DMS79 treated with DMSO at 0.1 percent for 48 hours (cell line): Measurements from ENCODE around the gene SAP30BP.

Experiments
- DNase-seq: peaks from one replicate; lab custom pipeline; 2025; lab: John Stamatoyannopoulos, UW

Gene SAP30BP

DNA sequence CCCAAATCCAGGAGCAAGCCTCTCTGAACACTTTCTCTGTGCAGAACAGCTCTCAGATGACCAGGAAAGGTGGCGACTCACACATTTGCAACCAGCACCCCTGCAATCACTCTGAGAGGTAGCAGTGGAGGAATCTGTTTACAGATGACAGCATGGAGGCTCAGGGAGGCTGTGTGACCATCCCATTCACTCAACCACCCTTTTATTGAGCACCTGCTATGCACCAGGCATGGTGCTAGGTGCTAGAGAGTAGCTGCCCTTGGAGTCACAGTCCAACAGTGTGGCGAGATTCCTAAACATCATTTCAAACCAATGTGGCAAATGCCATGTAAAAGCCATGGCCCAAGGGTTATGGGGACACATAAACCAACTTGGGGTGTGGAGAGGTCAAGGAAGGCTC lies 52.6 kb downstream of the SAP30BP start:
- DNase-seq = no peak

DNA sequence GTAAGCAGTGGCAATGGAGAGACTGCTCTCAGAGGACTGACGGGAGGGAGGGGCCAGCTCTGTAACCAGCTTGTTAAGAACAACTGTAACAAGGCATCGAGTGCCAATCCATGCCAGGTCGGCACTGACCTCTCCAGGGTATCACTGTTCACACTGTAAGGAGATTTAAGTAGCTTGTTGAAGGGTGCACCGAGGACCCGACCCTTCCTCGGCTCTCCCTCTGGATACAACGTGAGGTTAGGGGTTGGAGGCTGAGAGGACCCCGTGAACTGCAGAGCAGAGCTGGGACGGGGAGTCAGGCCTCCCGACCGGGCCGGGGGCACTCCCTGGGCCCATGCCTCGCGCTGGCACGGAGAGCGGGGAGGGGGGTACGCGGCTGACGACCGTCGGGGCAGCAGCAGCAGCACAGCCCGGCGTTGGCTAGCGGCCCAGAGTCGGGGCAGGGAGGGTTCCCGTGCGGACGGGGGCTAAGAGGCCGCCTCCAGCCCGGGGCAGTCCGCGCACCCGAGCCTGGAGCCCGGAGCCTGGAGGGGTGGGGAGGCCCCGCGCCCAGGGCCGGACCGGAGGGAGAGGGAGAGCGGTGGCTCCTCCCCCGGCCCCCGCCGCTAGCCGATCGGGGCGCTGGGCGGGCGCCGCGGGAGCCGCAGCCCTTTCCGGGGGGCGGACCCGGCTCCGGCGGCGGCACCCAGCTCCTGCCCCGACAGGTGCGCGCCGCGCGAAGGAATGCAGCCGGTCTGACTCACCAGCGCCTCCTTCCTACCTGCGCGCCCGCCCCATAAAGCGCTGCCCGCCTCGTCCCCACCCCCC lies 53.7 kb downstream of the SAP30BP start, which contains the start of gene ITGB4:
TSS of gene ITGB4 (plus strand) at position 804 of the 807 bp plus-strand sequence. CDS start 3,245 bp downstream, outside the sequence.
- DNase-seq = no peak

DNA sequence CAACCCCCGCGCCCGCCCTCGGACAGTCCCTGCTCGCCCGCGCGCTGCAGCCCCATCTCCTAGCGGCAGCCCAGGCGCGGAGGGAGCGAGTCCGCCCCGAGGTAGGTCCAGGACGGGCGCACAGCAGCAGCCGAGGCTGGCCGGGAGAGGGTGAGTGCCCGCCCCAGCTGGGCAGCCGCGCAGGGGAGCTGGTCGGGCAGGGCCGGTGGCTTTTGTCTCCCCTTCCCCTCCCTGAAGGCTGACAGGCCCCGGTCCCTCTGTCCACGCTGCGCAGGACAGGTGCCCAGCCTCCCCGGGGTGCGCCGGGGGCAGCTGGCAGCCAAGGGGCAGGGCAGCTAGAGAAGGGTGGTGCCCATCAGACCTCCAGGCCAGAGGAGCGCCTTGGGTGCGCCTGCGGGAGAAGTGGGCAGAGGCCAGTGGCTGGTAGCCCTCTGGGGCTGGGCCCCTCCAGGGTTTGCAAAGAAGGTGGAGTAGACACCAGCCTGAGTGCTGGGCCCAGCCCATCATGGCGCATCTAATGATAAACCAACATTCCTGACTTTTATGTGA lies 54.4 kb downstream of the SAP30BP start:
- DNase-seq = no peak

DNA sequence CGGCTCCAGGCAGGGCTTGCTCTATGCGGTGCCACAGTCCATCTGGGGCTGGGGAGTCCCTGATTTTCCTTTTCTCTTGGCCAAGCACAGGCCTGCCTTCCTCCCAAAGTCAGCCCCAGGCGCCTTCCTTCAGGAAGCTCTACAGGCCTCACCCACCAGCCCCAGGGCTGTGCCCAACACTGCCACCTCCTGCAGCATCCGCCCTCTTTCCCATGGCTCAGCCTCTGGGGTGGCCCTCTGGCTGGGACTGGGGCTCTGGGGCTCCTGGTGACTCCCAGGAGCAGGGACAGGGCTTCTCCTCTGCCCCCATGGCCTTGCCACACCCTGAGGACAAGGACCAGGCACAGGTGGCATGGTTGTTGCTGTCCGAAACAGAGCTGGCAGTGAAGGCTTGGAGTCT lies 54.9 kb downstream of the SAP30BP start:
- DNase-seq = no peak

DNA sequence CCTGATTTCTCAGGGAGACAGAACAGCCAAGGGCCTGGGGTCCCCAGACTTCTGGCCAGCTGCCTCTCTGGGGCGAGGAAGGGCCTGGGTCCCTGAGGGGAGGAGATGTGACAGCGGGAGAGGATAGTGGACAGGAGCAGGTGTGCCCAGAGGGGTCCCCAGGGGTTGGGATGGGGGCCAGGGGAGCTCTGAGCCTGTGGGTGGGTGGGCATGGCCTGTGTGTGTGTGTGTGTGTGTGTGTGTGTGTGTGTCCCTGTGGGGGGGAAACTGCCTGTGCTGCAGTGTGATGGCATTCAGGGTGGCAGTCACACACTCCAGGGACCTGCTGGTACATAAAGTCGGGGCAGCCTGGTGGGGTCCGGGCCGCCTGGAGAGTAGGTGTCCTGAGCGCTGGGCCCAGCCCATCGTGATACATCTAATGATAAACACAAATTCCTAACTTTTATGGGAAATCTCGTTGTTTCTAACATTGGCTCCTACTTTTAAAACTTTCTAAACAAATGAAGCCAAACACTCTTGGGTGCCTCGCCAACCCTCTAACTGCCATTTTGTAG lies 55.5 kb downstream of the SAP30BP start:
- no peak for DNase-seq

DNA sequence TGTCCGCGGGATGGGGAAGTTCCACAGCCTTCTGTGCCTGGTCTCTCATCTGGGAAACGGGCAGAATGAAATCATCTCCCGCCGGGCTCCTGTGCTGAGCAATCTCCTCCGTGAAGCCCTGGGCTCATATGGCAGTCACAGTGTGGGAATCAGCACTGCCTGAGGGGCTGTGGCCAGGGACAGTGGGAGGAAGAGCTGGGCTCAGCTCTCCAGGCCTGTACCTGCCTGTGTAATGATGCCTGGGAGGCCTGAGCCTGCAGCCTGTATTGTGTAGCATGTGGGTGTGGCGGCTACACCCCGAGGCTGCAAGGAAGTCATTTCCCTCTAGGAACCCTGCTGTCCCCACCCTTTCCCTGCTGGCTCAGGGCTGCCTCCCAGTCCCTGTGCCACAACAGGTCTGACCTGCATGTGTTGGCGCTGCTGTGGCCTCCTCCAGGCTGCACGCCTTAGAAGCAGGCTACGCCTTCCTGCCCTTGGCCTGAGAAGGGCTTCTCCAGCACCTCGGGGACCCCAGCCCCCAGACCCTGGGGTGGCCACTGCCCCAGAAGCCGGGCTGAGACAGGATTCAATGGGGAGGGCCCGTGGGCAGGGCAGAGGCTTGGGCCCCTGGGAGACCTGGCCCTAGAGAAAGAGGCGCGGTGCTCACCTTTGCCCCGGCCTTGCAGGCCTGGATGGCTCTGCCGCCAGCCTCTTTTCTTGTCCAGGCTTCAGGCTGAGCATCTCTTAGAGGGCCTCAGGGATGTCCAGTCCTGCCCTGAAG lies 56.2 kb downstream of the SAP30BP start:
- DNase-seq = no peak

DNA sequence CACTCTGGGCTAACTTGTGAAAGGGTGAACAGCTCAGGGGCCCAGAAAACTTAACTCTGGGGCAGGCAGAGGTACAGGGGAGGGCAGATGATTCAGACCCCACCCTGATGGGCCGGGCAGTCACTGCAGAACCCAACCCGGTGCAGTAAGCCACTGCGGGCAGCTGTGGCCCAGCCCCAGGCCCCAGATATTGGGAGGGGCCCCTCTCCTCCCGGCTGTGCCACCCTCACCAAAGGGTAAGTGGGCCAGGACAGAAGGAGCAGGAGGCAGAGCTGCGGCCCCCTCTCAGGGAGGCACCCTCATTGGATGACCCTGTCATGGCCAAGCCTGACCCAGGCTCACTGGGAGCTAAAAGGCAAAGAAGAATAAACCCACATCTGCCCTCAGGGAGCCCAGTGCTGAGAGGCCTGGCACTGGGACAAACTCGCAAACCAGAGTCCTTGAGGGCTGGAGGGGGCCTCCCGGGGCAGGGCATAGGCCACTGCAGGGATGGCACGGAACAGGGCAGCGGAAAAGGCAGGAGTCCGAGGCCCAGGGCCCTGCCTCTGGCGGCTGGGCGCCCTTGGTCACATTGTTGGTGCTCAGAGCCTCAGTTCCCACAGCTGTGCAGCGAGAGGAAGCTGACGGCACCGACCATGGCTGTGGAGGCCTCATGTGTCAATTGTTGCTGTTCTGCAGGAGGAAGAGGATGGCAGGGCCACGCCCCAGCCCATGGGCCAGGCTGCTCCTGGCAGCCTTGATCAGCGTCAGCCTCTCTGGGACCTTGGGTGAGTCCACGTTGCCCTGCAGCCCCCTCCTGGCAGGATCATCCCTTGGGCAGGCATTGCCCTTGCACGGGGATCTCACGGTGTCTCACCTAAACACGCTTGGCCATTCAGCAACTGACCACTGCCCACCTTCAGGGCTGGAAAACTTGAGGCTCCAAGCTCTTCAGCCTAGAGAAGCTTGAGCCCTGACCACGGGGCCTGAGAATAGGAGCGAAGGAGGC lies 57.2 kb downstream of the SAP30BP start:
- DNase-seq = no peak

DNA sequence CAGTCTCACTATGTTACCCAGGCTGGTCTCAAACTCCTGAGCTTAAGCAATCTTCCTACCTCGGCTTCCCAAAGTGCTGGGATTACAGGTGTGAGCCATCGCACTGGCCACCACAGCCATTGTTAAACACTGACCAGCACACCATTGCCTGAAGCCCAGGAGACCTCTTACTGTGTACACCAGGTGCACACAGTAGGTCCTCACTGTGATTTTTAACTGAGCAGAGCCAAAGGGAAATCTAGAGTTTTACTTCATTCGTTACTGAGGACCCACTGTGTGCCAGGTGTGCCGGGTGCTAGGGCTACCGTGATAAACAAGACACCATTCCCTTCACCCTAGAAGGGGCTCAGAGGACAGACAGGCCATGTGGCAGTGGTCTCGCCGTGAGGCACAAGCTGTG lies 58.4 kb downstream of the SAP30BP start:
- no peak for DNase-seq

DNA sequence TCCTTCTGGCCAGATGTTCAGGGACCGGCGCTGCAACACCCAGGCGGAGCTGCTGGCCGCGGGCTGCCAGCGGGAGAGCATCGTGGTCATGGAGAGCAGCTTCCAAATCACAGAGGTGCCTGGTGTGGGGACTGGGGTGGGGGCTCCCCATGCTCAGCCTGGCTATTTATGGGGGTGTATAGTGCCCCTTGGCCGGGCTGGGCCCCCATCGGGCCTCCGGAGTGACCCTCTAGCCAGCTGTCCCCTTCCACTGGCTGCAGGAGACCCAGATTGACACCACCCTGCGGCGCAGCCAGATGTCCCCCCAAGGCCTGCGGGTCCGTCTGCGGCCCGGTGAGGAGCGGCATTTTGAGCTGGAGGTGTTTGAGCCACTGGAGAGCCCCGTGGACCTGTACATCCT lies 60.3 kb downstream of the SAP30BP start:
- no peak for DNase-seq

DNA sequence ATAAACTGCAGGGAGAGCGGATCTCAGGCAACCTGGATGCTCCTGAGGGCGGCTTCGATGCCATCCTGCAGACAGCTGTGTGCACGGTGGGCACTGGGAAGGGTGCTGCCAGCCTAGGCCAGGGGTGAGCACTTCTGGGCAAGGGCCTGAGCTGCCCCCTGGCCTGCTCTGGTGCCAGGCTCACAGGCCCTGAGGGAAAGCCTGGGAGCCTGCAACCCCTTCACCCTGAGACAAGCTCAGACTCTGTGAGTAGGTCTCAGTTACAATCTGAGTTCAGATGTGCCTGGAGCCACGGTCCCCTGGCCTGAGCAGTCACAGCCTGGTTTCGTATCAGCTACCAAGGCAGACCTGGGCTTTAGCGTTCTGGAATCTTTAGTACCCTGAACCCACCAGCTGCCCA lies 62.2 kb downstream of the SAP30BP start:
- DNase-seq = no peak

DNA sequence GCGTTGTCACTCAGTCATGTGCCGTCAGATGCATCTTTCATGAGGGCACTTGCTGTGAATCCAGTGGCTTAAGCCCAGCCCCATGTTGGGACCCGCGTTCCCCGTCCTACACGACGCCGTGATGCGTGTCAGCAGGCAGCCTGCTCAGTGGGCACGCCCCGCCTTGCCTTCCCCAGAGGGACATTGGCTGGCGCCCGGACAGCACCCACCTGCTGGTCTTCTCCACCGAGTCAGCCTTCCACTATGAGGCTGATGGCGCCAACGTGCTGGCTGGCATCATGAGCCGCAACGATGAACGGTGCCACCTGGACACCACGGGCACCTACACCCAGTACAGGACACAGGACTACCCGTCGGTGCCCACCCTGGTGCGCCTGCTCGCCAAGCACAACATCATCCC lies 62.9 kb downstream of the SAP30BP start:
- no peak for DNase-seq

DNA sequence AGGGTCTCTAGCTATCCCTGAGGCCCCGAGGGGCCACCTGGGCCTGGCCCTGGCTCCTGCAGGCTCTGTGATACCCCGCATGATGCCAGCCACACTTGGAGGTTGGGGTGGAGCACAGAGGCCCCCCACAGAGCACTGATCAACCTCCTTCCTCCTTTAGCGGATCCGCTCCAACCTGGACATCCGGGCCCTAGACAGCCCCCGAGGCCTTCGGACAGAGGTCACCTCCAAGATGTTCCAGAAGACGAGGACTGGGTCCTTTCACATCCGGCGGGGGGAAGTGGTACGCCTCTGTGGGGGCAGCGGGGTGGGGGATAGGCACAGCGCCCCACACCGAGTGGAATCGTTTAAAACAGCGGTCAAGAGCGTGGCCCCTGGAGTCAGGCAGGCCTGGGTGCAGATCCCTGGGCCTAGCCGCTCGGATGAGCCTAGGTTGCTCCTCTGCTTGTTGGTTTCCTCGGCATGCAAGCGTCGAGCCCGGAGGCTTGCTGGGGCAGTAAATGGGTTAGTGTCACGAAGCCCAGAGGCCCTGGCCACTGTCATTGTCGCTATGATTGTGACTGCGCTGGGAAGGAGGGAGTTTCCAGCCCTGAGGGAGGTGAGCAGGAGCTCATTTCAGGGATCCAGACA lies 64.1 kb downstream of the SAP30BP start:
- DNase-seq = no peak

DNA sequence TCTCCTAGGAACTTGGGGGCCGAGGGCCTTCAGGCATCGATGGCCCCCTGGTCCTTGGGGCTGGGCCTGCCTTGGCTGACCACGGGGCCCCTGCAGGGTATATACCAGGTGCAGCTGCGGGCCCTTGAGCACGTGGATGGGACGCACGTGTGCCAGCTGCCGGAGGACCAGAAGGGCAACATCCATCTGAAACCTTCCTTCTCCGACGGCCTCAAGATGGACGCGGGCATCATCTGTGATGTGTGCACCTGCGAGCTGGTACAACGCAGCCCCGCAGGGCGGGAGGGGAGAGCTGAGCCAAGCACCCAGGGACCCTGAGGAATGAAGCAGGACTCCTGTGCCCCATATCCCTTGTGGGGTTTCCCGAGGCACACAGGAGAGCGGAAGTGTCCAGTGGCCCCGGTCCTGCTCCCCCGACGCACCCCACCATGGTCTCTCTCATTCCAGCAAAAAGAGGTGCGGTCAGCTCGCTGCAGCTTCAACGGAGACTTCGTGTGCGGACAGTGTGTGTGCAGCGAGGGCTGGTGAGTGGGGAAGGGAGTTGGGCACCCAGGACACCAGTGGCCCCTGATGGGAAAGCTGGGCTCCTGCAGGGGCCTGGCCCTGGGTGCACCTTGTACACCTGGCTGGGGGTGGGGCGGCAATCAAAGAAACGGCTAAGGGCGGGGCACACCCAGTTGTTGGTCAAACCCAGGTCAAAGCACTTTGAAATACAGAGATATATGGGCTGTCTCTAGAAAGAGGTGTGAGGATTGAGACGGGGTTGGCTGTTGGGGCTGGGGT lies 64.8 kb downstream of the SAP30BP start:
- DNase-seq = no peak

DNA sequence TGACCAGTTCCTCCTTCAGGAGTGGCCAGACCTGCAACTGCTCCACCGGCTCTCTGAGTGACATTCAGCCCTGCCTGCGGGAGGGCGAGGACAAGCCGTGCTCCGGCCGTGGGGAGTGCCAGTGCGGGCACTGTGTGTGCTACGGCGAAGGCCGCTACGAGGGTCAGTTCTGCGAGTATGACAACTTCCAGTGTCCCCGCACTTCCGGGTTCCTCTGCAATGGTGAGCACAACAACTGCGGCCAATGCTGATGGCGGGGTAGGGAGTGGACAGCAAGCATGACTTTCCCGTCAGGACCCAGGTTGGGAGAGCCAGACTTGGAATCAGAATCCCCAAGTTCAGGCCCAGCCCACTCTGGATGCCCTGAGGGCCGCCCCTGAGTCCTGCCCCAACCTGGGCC lies 66.3 kb downstream of the SAP30BP start:
- no peak for DNase-seq

DNA sequence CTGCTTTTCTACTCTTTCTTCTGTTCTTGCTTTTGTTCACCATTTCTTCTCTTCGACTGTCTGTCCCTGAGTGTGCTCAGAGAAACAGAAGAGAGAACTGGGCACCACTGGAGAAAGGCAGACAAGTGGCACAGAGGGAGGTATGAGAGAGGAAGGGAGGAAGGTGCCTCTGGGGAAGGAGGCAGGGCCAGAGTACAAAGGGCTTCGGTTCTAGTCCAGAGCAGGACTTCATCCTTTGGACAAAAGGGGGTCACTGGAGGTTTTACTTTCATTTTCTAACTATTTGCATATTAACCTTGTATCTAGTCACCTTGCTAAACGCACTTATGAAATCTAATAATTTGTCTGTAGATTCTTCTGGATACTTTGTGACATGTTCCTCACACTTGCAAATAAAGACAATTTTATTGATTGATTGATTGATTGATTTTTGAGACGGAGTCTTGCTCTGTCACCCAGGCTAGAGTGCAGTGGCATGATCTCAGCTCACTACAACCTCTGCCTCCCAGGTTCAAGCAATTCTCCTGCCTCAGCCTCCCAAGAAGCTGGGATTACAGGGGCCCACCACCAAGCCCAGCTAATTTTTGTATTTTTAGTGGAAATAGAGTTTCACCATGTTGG lies 67.6 kb downstream of the SAP30BP start:
- no peak for DNase-seq

DNA sequence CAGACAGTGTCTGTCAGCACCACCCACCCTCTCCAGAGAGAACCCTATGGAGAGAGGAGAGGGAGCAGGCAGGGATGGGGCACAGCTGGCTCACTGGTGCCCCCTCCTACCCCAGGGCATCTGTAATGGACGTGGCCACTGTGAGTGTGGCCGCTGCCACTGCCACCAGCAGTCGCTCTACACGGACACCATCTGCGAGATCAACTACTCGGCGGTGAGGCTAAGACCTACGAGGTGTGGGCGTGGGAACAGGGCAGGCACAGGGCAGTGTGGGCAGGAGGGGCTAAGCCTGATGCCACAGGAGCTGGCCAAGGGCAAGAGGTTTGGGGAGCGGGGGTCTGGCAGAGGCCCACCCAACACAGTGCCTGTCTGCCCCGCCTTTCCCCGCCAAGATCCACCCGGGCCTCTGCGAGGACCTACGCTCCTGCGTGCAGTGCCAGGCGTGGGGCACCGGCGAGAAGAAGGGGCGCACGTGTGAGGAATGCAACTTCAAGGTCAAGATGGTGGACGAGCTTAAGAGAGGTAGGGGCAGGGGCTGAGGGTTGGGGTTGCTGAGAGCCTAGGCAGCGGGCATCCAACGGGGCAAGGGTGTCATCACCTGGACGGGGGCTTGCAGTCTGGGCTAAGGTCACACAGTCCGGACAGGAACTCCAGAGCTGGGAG lies 69.2 kb downstream of the SAP30BP start:
- no peak for DNase-seq

DNA sequence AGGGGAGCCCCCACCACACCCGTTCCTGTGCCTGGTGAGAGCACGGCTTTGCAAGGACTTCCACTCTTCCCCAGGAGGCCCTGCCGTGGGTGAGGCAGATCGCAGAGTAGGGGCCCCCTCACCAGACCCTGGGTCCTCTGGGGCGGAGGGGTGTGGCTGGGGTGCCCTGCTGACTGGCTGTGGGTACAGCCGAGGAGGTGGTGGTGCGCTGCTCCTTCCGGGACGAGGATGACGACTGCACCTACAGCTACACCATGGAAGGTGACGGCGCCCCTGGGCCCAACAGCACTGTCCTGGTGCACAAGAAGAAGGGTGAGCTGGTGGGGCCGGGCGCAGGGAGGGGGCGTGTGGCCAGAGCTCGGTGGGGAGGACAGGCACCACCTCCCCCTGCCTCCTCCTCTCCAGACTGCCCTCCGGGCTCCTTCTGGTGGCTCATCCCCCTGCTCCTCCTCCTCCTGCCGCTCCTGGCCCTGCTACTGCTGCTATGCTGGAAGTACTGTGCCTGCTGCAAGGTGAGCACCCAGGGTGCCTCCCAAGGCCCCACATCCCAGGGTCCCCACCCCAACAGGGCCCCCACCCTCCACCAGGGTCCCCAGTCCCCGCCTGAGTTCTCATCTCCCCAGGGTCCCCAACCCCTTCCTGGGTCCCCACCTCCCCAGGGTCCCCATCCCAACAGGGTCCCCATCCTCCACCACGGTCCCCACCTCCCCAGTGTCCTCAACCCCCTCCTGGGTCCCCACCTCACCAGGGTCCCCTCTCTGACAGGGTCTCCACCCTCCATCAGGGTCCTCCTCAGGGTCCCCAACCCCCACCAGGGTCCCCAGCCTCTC lies 70.2 kb downstream of the SAP30BP start:
- no peak for DNase-seq

DNA sequence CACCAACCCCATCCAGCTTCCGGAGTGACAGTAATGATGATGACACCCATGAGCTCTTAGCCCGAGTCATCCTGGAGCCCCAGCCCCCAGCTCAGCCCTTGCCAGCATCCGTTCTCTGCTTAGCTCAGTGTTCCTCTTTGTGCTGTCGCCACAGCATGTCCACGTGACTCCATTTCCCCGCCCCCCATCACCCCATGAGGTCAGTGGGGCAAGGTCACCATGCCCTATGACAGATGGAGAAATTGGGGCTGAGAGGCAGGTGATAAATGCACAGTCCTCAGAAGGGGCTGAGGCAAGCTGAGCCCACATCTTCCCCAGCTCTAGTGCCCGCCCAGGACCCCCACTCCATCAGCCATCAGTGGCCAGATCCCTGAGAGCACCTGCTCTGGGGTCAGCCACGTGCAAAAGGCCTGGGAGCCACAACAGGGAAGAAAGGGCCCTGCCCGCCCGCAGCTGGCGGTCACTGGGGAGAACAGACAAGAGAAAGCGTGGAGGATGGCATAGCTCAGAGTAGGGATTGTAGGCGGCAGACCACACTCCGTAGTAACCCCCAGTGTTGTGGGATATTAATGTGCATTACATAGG lies 71.2 kb downstream of the SAP30BP start:
- no peak for DNase-seq
